Suppressor macrophage treated with lipopolysaccharide for 1 hour (primary cell): ENCODE results near the gene AKAP1.
A peak's percentile ranks its signal among the peaks of the same experiment; 100 is the strongest.

Experiments
- DNase-seq, 3 donors: peaks; one replicate each; pipeline ENCODE4 v3.0.0-alpha.2; 2020 to 2022

Gene AKAP1

DNA sequence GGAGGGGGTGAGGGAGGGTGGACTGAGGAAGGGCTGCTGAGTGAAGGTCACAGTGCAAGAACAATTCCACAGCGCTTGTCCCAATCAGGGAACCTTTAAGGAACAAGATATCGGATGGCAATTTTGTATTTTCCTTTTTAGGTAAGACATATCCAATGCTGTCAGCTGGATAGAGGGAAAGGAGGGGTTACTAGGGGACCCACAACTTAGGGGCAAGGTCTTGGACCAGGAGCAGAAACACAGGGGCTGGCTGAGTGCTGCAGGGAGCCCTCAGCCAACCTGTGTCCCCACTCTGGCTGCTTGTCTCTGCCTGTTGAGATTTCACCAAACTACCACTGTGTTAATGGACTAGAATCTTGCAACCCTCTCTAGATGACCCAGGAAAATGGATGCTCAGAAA, 47.6 kb downstream of the AKAP1 start:
- DNase-seq, result no peak

- DNase-seq, result no peak
These were observed 48.4 kb downstream of the AKAP1 start for GRCh38 chr17:57133486-57133885.

- DNase-seq, result no peak
These were observed 50.2 kb downstream of the AKAP1 start for GRCh38 chr17:57135026-57135788.

GRCh38 chr17:57135789-57136291, 50.8 kb downstream of the AKAP1 start:
- DNase-seq, result peak; percentile 84 to 92 (median 85)

DNA sequence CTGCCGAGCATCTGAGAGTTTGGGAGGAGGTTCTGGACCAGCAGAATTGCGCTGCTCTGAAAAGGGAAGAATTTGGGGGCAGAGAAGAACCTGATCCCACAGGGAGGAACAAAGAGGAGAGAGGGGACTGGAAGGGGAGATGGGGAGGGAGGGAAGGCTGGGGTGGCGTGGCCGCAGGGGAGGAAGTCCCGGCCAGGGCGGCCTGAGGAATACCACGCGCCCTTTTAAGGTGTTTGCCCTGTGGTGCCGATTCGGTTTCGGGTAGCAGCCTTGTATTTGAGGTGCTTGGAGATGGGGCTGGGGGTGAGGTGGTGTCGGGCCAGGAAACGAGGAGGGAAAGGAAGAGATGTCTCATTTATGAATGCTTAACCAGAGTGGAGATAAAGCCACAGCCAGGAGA, 51.3 kb downstream of the AKAP1 start:
- no peak for DNase-seq

GRCh38 chr17:57138030-57138911, 53.2 kb downstream of the AKAP1 start:
- DNase-seq, result no peak

GRCh38 chr17:57138956-57139576, 54.0 kb downstream of the AKAP1 start:
- DNase-seq, result peak; percentile 59 to 61 (median 59)

- DNase-seq, result no peak
These were observed 55.3 kb downstream of the AKAP1 start for GRCh38 chr17:57140316-57140715.

DNA sequence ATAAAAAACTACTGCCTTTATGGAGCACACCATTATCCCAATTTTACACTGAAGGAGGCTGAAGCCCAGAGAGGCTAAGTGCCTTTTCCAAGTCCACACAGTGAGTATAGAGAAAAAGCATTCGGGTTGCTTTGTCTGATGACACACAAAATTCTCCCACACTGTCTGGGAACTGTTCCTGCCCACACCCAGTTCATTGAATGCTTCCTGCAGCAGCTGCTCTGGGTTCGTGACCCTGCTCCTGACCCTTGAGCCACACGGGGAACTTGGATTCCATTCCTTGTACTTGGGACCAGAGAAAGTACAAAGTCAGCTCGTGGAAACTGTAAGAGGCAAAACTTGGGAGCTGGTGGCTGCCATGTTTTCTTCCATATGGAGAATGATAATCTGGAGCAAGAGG, 57.9 kb downstream of the AKAP1 start:
- peak; percentile 73 to 77 (median 74) for DNase-seq

DNA sequence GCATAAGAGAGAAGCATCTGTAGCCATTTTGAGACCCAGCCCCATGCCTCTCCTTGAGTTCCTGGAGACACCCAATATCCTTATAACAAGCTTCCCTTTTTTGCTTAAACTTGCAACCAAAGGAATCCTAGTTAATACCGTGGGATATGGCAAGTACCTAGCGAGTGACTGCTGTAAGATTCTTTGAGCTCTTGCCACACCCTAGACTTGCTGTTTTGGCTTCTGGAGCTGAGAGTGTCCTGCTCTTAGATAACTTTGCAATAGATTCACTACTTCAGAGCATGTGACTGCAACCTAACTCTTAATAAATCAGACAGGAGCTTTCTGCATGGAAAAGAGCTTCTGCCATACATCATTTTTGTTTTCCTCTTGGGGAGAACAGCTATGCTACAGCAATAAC, 58.3 kb downstream of the AKAP1 start:
- peak in 1 of 3 donors; percentile 9 for DNase-seq

GRCh38 chr17:57143919-57144318, 58.9 kb downstream of the AKAP1 start:
- no peak for DNase-seq

DNA sequence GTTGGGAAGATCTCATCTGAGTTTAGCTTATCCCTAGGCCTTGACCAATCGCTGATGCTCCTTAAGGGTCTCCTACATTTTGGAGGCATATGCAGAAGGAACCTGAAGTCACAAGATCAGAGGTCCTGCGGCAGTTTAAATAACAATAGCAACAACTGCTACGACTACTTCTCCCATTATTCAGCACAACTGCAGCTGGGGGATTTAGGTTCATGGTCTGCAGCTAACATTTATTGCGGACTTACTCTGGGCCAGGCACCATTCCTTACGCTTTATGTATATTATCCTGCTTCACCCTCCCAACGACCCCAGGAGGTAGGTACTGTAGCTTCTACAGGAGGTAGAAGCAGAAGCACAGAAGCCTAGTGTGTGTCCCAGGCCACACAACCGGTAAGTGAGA, 59.5 kb downstream of the AKAP1 start:
- no peak for DNase-seq

GRCh38 chr17:57145347-57145746, 60.3 kb downstream of the AKAP1 start:
- no peak for DNase-seq

- DNase-seq, result no peak
These were observed 61.2 kb downstream of the AKAP1 start for GRCh38 chr17:57146273-57146672.

GRCh38 chr17:57151798-57152197, 66.8 kb downstream of the AKAP1 start:
- no peak for DNase-seq

GRCh38 chr17:57152967-57153528, 68.0 kb downstream of the AKAP1 start:
- peak; percentile 24 to 46 (median 44) for DNase-seq

DNA sequence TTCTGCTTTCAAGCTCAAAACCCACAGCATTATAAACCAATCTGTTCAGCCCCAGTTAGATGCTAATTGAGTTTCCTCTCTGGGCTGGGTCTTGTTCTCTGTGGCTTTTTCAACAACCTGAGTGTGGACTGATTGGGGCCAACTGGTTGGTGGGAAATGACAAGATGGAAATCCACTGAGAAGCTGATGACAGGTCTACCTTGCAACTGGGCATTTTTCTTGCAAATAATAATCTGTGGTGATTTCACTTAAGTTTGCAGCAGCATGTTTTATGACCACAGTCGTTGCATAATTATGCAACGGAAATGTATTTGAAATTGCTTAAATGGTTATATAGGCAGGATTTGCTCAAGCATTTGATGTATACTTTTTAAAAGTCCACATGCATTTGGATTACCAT, 69.9 kb downstream of the AKAP1 start:
- DNase-seq, result peak; percentile 12 to 41 (median 32)

DNA sequence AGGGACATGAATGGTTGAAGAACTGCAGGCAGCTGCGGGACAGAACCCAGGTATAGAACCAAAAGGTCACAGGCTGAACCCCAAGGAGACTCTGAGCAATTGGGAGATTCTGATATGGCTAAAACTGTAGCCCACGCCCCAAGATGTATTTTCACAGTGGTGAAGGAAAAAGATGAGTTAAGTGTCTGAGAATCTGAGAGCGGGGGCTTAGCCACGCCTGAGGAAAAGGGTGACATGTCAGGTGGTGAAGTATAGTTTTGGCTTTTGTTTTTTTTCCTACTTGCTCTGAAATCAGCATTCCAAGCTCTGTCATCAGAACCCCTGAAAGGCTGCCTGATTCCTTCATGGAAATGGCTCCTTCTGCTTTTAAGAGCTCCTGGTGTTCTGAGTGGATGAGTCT, 73.3 kb downstream of the AKAP1 start:
- no peak for DNase-seq

DNA sequence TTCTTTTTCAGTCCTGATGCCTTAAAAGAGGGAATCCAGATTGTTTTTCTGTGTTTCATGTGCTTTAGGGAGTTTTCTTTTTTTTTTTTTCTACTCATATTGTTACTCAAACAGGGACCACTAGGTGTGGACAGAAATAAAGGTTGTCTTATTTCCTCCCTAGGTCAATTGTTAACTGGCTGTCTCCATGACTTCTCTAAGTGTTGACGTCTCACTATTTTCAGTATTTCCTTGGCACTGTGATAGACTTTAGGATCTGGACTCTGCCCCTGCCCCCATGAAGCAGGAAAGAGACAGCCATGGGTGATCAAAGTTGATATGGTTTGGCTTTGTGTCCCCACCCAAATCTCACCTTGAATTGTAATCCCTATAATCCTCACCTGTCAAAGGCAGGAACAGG, 73.7 kb downstream of the AKAP1 start:
- no peak for DNase-seq

DNA sequence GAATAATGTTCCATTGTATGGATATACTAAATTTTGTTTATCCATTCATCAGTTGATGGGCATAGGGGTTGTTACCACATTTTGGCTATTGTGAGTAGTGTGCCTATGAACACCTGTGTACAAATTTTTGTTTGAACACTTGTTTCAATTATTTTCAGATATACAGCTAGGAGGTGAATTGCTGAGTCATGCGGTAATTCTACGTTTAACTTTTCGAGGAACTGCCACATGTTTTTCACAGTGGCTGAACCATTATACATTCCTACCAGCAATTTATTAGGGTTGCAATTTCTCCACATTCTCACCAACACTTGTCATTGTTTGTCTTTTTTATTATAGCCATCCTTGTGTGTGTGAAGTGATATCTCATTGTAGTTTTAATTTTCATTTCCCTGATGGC, 75.6 kb downstream of the AKAP1 start:
- no peak for DNase-seq

DNA sequence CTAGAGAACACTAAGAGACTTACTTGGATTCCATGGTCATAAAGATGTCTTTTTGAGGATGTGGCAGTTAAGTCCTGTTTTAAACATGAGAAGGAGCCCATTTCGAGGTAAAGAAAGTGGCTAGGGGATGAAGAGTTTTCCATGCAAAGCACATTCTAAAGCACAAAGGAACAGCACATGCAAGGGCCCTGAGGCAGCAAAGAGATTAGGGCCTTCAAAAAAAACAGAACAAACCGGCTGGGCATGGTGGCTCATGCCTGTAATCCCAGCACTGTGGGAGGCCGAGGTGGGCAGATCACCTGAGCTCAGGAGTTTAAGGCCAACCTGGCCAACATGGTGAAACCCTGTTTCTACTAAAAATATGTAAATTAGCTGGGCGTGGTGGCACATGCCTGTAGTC, 79.8 kb downstream of the AKAP1 start:
- no peak for DNase-seq

DNA sequence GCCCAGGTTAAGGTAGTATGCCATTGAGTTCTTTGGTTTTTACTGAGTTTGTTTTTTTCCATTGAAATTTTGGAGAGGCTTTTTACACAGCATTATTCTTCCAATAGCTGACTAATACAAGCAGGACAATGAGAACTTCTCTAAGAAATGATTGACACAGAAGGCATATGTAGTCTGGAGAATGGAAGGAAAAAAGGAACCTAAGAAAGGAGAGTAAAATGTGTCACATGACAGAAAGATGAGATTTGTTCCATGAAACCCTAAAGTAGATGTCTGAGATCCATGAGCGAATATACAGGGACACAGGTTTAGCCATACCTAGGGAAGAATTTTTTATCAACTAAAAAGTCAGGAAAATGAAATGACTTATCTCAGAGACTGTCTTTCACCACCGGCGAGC, 80.7 kb downstream of the AKAP1 start:
- no peak for DNase-seq

DNA sequence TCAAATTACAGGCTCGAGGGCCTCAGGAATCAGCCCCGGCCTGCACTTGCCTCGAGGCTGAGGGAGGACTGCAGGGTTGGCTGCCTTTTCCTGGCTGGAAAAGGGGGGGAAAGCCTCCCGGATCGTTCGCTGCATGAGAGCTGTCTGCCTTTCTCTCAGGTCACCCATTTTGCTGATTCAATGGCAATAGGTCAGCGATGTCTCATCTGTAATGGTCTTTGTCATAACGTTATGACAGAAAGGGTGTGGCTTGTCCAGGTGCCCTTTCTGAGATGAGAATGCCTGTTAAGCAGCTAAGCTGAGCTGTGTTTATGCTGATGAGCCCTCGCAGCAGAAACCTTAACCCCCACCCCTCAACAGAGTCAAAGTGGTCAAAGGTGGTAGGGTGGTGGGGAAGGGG, 81.8 kb downstream of the AKAP1 start:
- DNase-seq, result no peak
